Measurements from ENCODE around the gene PPP1R37.

Gene PPP1R37

DNA sequence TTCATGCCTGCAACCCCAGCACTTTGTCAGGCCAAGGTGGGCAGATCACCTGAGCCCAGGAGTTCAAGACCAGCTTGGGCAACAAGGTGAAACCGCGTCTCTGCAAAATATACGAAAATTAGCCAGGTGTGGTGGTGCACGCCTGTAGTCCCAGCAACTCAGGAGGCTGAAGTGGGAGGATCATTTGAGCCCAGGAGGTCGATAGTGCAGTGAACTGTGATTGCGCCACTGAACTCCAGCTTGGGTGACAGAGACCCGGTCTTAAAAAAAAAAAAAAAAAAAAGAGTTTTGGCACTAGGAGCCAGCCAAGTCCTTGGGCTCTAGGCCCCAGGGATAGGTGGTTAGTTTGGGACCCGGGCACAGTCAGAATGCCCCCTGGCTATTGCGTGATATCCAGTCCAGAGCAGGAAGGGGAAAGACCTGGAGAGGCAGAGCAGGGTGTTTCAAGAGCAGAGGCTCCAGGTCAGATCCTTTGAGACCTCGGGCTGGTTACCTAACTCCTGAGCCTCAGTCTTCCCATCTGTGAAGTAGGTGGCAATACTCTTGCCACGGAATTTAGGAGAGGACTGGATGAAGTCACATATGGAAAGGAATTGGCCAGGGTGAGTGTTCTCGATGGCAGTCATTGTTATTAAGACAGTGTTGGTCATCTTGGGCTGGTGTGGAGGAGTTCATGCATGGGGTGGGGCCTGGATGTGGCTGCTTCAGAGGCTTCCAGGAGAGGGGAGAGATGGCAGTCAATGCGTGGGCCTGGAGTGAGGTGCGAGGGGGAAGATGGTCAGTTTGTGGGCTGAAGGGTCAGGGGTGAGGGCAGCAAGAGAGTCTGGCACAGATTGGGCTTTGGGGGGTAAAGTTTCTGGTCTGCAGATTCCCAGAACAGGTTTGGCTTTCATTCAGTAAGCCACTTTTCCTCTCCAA, 2.8 kb downstream of the PPP1R37 start:
- TF ChIP-seq, protein P1, sequence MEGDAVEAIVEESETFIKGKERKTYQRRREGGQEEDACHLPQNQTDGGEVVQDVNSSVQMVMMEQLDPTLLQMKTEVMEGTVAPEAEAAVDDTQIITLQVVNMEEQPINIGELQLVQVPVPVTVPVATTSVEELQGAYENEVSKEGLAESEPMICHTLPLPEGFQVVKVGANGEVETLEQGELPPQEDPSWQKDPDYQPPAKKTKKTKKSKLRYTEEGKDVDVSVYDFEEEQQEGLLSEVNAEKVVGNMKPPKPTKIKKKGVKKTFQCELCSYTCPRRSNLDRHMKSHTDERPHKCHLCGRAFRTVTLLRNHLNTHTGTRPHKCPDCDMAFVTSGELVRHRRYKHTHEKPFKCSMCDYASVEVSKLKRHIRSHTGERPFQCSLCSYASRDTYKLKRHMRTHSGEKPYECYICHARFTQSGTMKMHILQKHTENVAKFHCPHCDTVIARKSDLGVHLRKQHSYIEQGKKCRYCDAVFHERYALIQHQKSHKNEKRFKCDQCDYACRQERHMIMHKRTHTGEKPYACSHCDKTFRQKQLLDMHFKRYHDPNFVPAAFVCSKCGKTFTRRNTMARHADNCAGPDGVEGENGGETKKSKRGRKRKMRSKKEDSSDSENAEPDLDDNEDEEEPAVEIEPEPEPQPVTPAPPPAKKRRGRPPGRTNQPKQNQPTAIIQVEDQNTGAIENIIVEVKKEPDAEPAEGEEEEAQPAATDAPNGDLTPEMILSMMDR (IDR thresholded peaks at IDR 0.05; ENCODE audit: insufficient read depth, low read depth, low read length, missing control alignments), result no peak
- no peak overlapping the region for H3K4me3 ChIP-seq (ENCODE audit: low read length)
- no peak for DNase-seq (ENCODE audit: low read depth)

- TF ChIP-seq, protein P1 (IDR thresholded peaks at IDR 0.05; ENCODE audit: insufficient read depth, low read depth, low read length, missing control alignments), result no peak
- DNase-seq (ENCODE audit: low read depth), result no peak
- no peak overlapping the region for H3K4me3 ChIP-seq (ENCODE audit: low read length)
These were observed 3.7 kb downstream of the PPP1R37 start for GRCh38 chr19:45096700-45097099.

- TF ChIP-seq, protein P1 (IDR thresholded peaks at IDR 0.05; ENCODE audit: insufficient read depth, low read depth, low read length, missing control alignments), result no peak
- no peak overlapping the region for H3K4me3 ChIP-seq (ENCODE audit: low read length)
- no peak for DNase-seq (ENCODE audit: low read depth)
These were observed 4.4 kb downstream of the PPP1R37 start for GRCh38 chr19:45097450-45097775.

GRCh38 chr19:45097776-45098520, 5.0 kb downstream of the PPP1R37 start:
- DNase-seq (ENCODE audit: low read depth), result peak; percentile 86
- no peak overlapping the region for H3K4me3 ChIP-seq (ENCODE audit: low read length)
- TF ChIP-seq, protein P1 (IDR thresholded peaks at IDR 0.05; ENCODE audit: insufficient read depth, low read depth, low read length, missing control alignments), result no peak

DNA sequence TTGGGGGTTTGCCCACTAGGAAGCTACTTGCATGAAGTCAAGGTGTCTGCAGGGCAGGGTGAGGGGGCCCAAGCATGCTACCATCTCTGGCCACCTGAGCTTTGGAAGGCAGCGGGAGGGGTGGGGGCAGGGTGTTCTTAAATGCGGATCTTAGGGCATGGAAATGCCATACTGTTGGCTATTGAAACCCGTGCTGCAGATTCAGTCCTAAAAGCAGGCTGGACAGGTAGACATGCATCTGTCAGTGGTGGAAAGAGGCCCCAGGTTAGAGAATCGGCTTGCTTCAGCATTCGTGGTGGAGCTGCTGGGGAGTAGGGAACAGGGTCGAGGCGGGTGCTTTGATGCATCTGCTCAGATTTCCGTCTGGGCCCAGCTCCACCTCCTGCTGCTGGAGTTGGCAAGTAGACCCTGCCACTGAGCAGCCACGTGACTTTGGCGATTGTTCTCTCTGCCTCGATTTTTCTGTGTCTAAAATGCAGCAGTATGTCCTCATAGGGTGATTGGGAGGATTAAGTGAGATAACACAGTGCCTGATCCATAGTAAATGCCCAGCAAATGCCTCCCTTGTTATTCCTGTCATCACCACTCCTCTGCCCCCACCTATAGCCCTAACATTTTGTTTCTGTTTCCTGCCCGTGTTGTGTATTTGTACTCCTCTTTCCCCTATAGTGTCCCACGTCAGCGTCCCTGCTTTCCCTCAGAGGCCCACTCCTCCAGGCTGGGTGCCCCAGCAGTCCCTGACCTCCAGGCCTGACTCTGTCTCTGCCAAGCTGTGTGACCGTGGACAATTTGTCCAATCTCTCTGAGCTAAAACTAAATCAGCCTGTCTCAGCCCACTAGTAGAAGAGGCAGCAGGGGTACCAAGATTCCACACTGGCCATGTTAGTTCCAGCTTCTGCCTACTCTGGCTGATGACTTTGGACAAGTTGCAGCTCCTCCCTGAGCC, 5.8 kb downstream of the PPP1R37 start:
- H3K4me3 ChIP-seq (ENCODE audit: low read length), result no peak overlapping the region
- DNase-seq (ENCODE audit: low read depth), result no peak
- TF ChIP-seq, protein P1 (IDR thresholded peaks at IDR 0.05; ENCODE audit: insufficient read depth, low read depth, low read length, missing control alignments), result no peak

GRCh38 chr19:45099467-45100191, 6.7 kb downstream of the PPP1R37 start:
- DNase-seq (ENCODE audit: low read depth), result peak; percentile 42
- no peak overlapping the region for H3K4me3 ChIP-seq (ENCODE audit: low read length)
- TF ChIP-seq, protein P1 (IDR thresholded peaks at IDR 0.05; ENCODE audit: insufficient read depth, low read depth, low read length, missing control alignments), result no peak
